Breast epithelium (tissue), 4 donors: ENCODE results near the gene PRRX2. TPM values are rescaled to one million over a fixed set of nuclear protein-coding genes. Genes with fewer than 3 reads are reported as not detected.

Experiments
- DNase-seq, 2 donors: peaks; one replicate each; pipeline ENCODE4 v3.0.0-alpha.2; 2019; ENCODE audit warnings: low spot score in 2 of 2
- H3K27ac ChIP-seq, 2 donors: fragments of 200-600 bp; sonication (generic) in 1 of 2; one replicate each; pipeline ENCODE4 v1.5.1; 2016 to 2019; ENCODE audit warnings: mild to moderate bottlenecking in 1 of 2
- H3K27me3 ChIP-seq, 2 donors: fragments of 200-600 bp; sonication (generic) in 1 of 2; one replicate each; pipeline versions ENCODE4 v1.5.1 to v1.6.0; 2017 to 2019; ENCODE audit warnings: control low read depth in 1 of 2, mild to moderate bottlenecking in 1 of 2
- H3K36me3 ChIP-seq: fragments of 200-600 bp; one replicate; pipeline ENCODE4 v1.5.1; 2019
- H3K4me1 ChIP-seq, 2 donors: fragments of 200-600 bp; sonication (generic); one replicate each; pipeline ENCODE4 v1.5.1; 2016 to 2019; ENCODE audit warnings: control low read depth in 1 of 2
- H3K4me3 ChIP-seq, 3 donors: fragments of 200-600 bp; sonication (generic); 1 replicate in 2 of 3; 2 replicates in 1 of 3; pipeline ENCODE4 v1.5.1; 2016 to 2019; ENCODE audit warnings: mild to moderate bottlenecking in 3 of 3, moderate library complexity in 2 of 3
- H3K9me3 ChIP-seq, 2 donors: fragments of 200-600 bp; sonication (generic) in 1 of 2; one replicate each; pipeline ENCODE4 v1.5.1; 2016 to 2019; ENCODE audit warnings: control low read depth in 1 of 2
- CTCF ChIP-seq, 3 donors: fragments of 450-650 bp; IDR thresholded peaks; one replicate each; pipeline ENCODE4 v1.5.1; 2016 to 2017; ENCODE audit warnings: antibody characterized with exemption in 3 of 3, mild to moderate bottlenecking in 3 of 3, moderate library complexity in 3 of 3
- POLR2A ChIP-seq: fragments of 450-650 bp; IDR thresholded peaks from one replicate; pipeline ENCODE4 v1.6.1; 2016; ENCODE audit warnings: antibody characterized with exemption, mild to moderate bottlenecking, moderate library complexity
- POLR2AphosphoS5 ChIP-seq, 3 donors: sonication (generic); formaldehyde crosslinking; IDR thresholded peaks; one replicate each; pipeline ENCODE4 v1.6.1; 2017; ENCODE audit warnings: antibody characterized with exemption in 3 of 3
- intact Hi-C: fragments of 100-400 bp; cut with DNase I; formaldehyde crosslinking; loops from one replicate; pipeline ENCODE4 v1.15.1; 2023; ENCODE audit warnings: low total_unique reads
- total RNA-seq, 3 donors: library from RNA; depleted of rRNA; stranded (reverse); fragments of >200 nt; gene quantifications; one replicate each; pipeline ENCODE4 v1.1.0, GENCODE V29; 2016

Gene PRRX2
- total RNA-seq, 3 donors from 2014 or later, result 4.4 to 35.1 (median 9.9) TPM

- peaks cover 0 to 13% of the 10 kb centered on the region in 2 donors for H3K4me1 ChIP-seq
- H3K36me3 ChIP-seq, result no peaks in the 10 kb centered on the region
- H3K27me3 ChIP-seq, result no peaks in the 10 kb centered on the region
- peak overlapping the region; percentile 49 to 72 (median 56) for H3K4me3 ChIP-seq
- no peaks in the 10 kb centered on the region for H3K9me3 ChIP-seq
- peak in 1 of 3 donors; percentile 17 for TF ChIP-seq CTCF (IDR thresholded peaks at IDR 0.05)
- peak in 1 of 3 donors; percentile 28 for TF ChIP-seq POLR2AphosphoS5 (IDR thresholded peaks at IDR 0.05)
- no peak for TF ChIP-seq POLR2A
- peak overlapping the region; percentile 80 to 86 for H3K27ac ChIP-seq
- intact Hi-C loops, result no loop called here
- DNase-seq, result peak; percentile 67 to 73
These were observed 86.7 kb downstream of the PRRX2 start for GRCh38 chr9:129751841-129752801.

- DNase-seq, result peak; percentile 60 to 78
- intact Hi-C loops, result no loop called here
- TF ChIP-seq POLR2A (peak; percentile 30), POLR2AphosphoS5 (IDR thresholded peaks at IDR 0.05) (peak in 2 of 3 donors; percentile 26 to 27), CTCF (IDR thresholded peaks at IDR 0.05) (no peak)
- no peaks in the 10 kb centered on the region for H3K9me3 ChIP-seq
- peak within 1 kb of the TSS; percentile 49 to 72 (median 56) for H3K4me3 ChIP-seq
- peaks cover 0 to 13% of the 10 kb centered on the region in 2 donors for H3K4me1 ChIP-seq
- no peaks in the 10 kb centered on the region for H3K36me3 ChIP-seq
- peak within 1 kb of the TSS; percentile 80 to 86 for H3K27ac ChIP-seq
- H3K27me3 ChIP-seq, result no peaks in the 10 kb centered on the region
These were observed 87.7 kb downstream of the PRRX2 start, which contains the start of gene PTGES for GRCh38 chr9:129752900-129753729. Gene PTGES, minus strand, starts transcription at chr9:129753042. Its CDS starts 30 bp downstream, at chr9:129753012.

- H3K4me1 ChIP-seq, result peaks cover 0 to 13% of the 10 kb centered on the region in 2 donors
- TF ChIP-seq CTCF (IDR thresholded peaks at IDR 0.05) (no peak), POLR2A (no peak), POLR2AphosphoS5 (IDR thresholded peaks at IDR 0.05) (no peak)
- intact Hi-C loops, result no loop called here
These were observed 89.7 kb downstream of the PRRX2 start for GRCh38 chr9:129755151-129755550.

GRCh38 chr9:129756191-129756590, 90.7 kb downstream of the PRRX2 start:
- Histone ChIP-seq H3K27me3 (no peaks in the 10 kb centered on the region), H3K4me3 (no peak overlapping the region), H3K27ac (no peak overlapping the region), H3K9me3 (no peaks in the 10 kb centered on the region), H3K36me3 (no peaks in the 10 kb centered on the region), H3K4me1 (peaks cover 0 to 14% of the 10 kb centered on the region in 2 donors)
- intact Hi-C loops, result no loop called here
- DNase-seq, result no peak
- TF ChIP-seq CTCF (IDR thresholded peaks at IDR 0.05) (no peak), POLR2AphosphoS5 (IDR thresholded peaks at IDR 0.05) (no peak), POLR2A (no peak)

More at GRCh38 chr9:129755151-129755550, 89.7 kb downstream of the PRRX2 start:
- no peaks in the 10 kb centered on the region for H3K9me3 ChIP-seq
- no peak overlapping the region for H3K27ac ChIP-seq
- H3K36me3 ChIP-seq, result no peaks in the 10 kb centered on the region
- H3K27me3 ChIP-seq, result no peaks in the 10 kb centered on the region
- DNase-seq, result no peak
- H3K4me3 ChIP-seq, result no peak overlapping the region
